ENCODE results near the gene OTOG.
"Not testable (repeated sequence)": the region's sequence is repeated elsewhere in the genome, so short reads cannot be mapped to it uniquely, and the experiment has no call there.

The OTOG gene

DNA sequence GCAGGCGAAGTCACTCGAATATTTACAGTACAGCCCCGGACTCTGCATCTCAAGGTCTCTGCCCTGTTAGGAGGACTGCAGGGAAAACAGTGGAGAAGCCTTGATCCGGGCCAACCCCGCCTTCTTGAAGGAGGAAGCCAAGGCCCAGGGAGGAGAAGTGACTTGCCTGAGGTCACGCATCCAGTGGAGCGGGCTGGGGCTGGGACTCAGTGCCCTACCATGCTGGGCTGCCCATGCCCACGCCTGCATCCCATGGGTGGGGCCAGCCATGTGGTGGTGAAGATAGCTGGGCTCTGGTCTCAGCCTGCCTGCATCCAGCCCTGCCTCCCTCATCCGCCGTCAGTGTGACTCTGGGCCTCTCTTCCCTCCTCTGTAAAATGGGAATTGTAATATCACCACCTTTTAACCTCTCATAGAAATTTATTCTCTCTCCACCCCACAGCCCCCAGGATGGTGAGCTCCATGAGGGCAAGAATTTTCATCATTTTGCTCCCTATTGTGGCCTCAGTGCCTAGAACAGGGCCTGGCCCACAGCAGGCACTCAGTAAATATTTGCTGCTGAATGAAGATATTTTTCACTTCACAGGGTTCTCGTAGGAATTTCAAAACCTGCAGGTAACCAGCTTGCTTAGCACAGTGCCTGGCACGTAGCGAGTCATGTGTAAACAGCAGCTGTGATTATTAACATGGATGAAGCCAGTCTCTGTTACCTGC, 57.3 kb downstream of the OTOG start:
- DNase-seq (ENCODE audit: low spot score) = no peak

DNA sequence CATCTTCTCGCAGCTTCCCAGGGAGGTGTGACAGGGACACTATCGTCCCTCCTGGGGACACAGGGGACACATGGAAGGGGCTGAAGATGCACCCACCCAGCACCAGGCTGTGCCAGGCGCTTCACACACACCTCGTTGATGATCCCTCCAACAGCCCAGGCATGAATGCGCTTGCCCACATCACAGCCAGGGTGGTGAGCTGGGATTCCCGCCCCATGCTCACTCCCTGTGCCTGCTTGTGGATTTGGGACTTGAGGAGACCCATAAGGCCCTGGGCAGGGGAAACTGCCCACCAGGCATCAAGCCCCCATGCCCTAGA, 57.8 kb downstream of the OTOG start:
- no peak for DNase-seq (ENCODE audit: low spot score)

GRCh38 chr11:17605651-17606122, 58.6 kb downstream of the OTOG start:
- no peak for DNase-seq (ENCODE audit: low spot score)

DNA sequence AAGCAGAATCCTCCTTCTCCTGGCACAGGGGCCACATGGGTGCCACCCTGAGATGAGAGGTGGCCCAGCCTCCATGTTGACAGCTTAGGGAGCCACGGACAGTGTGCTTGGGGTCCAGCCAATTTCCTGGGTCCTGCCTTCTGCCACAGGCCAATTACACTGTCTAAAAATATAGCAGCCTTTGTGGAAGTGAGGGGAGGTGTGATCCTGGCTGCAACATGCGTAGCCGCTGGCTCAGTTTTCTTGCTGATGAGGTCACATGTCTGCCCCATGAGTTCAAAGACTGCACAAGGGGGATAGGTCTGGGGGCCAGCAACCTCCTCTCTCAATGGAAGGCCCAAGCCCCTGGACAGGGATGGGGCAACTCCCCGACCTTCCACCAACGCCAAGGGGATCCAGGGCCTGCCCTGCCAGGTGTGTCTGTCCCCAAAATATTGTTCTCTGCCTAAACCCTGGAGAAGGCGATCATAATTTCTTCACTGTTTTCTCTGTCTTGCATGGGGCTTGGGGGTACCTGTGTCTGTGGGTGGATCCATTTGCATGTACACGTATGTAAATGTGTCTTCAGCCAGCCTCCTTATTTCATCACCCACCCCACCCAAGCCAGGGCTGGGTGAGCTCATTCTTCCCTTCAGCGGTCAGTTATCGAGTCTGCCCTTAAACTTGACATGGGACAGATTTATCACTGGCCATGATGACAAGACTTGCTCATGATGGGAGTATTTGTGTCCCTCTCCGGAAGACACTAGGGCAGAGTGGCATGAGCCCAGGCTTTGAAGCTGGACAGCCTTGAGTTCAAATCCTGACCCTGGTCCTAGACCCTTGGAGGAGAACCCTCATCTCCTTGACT, 59.4 kb downstream of the OTOG start:
- no peak for DNase-seq (ENCODE audit: low spot score)

- no peak for DNase-seq (ENCODE audit: low spot score)
Measured at GRCh38 chr11:17607083-17607429, 60.0 kb downstream of the OTOG start.

DNA sequence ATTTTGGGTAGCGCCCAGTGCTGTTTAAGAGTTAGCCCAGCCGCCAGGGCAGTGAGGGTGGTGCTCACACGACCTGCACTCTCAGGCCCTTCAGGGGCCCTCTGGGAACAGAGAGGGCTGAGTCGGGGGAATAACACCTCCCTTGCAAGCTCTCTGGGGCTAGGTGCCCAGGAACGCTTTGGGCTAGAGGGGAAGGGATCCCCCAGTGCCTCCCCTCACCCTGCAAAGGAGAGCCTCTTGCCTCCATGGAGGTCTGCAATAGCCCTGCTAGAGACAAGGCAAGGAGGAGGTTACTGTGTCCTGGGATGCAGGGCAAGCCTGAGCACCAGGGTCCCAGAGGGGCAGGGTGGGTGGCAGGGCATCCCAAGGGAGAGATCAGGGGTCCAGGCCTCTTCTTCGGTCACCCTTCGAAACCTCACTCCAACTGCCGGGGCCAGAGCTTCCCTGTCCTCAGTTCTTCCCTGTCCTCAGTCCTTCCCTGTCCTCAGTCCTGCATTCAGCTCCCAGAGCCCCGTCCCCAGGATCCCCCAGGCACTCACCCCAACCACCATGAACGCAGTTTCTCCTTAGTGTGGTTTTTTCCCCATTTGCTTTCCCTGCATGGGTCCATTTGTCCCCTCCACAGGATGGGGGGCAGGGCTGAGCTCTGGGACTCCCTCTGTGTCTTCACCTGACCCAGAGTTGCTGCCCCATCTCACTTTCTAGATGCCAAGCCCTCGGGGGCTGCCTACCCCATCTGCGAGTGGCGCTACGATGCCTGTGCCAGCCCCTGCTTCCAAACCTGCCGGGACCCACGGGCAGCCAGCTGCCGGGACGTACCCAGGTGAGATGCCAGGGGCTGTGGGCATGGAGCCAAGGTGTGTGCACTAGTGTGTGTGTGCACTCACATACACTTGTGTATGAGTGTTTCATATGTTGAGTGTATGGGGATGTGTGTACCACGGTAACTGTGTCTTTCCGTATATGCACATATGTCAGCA, 60.8 kb downstream of the OTOG start:
- no peak for DNase-seq (ENCODE audit: low spot score)

DNA sequence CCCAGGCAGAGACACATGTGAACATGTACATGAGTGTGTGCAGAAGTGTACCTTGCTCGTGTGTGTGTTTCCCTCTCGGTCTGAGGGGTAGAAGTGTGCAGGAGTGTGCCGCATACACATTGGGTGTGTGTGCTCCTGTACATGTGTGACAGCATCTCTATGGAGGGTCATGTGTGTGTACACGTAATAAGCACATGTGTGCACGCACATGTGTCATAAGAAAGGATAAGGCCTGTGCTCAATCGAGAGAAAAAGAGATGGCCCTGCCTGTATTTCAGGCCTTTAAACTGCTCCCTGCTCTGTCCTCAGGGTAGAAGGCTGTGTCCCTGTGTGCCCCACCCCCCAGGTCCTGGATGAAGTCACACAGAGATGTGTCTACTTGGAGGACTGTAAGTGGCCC, 61.8 kb downstream of the OTOG start:
- no peak for DNase-seq (ENCODE audit: low spot score)

DNA sequence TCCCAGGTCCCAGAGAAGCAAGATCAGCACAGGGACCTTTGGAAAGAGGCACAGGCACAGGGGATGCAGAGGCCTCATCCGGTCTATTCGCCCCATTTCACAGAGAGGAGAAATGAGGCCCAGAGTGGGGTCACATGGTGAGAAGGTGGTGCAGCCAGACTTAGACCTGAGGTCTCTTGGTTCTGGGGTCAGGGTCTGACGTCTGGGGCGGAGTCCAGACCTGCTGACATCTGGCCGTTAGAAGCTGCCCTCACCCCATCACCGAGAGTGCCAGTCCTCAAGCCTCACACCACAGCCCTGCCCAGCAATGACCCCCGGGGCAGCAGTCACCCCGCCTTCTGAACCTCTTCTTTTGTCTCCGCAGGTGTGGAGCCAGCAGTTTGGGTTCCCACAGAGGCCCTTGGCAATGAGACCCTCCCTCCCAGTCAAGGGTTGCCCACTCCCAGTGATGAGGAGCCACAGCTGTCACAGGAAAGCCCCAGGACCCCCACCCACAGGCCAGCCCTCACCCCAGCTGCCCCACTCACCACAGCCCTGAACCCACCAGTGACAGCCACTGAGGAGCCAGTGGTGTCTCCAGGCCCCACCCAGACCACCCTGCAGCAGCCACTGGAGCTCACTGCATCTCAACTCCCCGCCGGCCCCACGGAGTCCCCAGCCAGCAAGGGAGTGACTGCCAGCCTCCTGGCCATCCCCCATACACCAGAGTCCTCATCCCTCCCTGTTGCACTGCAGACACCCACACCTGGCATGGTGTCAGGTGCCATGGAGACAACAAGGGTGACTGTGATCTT, 62.4 kb downstream of the OTOG start:
- DNase-seq (ENCODE audit: low spot score) = no peak

DNA sequence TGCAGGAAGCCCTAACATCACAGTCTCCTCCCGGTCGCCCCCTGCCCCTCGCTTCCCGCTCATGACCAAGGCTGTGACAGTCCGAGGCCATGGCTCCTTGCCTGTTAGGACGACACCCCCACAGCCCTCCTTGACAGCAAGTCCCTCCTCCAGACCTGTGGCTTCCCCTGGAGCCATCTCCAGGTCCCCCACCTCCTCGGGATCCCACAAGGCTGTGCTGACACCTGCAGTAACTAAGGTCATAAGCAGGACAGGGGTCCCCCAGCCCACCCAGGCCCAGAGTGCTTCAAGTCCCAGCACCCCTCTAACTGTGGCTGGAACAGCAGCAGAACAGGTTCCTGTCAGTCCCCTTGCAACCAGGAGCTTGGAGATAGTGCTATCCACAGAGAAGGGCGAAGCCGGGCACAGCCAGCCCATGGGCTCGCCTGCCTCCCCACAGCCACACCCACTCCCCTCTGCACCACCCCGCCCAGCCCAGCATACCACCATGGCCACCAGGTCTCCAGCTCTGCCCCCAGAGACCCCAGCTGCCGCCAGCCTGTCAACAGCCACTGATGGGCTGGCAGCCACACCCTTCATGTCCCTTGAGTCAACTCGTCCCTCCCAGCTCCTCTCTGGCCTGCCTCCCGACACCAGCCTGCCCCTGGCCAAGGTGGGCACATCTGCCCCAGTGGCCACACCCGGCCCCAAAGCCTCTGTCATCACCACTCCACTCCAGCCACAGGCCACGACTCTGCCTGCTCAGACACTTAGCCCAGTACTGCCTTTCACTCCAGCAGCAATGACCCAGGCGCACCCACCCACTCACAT, 63.2 kb downstream of the OTOG start:
- DNase-seq (ENCODE audit: low spot score) = no peak

DNA sequence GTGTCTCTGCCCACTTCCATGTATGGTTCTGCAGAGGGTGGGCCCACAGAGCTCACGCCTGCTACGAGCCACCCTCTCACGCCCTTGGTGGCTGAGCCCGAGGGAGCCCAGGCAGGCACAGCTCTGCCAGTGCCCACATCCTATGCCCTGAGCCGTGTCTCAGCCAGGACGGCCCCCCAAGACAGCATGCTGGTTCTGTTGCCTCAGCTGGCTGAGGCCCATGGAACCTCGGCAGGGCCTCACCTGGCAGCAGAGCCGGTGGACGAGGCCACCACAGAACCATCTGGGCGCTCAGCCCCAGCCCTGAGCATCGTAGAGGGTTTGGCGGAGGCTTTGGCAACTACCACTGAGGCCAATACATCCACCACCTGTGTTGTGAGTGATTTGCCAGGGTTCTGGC, 64.0 kb downstream of the OTOG start:
- DNase-seq (ENCODE audit: low spot score) = no peak

GRCh38 chr11:17611503-17612220, 64.6 kb downstream of the OTOG start:
- DNase-seq (ENCODE audit: low spot score) = no peak

DNA sequence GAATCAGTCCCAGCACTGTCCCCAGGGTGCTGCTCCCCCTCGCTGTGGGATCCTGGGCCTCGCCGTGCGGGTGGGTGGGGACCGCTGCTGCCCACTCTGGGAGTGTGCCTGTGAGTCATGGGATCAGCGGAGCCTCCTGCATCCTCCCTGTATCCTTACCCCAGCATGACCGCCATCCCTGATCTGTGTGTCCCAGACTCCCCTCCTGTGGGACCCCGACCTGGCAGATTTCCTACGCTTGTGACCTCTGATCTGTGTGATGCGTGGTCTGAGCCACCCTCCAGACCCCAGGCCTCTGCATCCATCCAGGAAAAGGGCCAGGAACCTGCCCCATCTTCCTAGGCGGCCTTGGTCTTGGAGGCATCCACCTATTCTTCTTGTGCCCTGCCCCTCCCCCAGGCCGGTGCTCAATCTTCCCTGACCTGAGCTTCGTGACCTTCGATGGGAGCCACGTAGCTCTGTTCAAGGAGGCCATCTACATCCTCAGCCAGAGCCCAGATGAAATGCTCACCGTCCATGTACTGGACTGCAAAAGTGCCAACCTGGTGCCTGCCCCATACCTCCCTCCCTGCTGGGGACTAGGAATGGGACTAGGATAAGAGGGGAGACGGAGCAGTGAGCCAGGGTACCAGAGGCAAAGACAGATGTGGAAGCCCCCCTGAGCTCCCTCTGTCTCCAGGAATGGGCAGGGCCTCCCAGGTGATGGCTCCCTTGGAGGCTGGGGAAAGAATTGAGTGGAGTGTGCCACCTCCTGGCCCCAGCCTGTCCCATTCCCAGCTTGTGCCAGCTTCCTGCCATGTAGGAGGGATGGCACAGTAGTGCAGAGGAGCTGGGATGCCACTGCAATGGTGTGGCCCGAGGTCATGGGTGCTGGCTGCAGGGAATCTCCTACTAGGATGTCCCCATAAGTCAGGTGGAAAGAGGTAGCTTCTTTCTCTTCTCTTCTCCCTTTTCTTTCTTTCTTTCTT, 65.4 kb downstream of the OTOG start:
- DNase-seq (ENCODE audit: low spot score) = no peak

DNA sequence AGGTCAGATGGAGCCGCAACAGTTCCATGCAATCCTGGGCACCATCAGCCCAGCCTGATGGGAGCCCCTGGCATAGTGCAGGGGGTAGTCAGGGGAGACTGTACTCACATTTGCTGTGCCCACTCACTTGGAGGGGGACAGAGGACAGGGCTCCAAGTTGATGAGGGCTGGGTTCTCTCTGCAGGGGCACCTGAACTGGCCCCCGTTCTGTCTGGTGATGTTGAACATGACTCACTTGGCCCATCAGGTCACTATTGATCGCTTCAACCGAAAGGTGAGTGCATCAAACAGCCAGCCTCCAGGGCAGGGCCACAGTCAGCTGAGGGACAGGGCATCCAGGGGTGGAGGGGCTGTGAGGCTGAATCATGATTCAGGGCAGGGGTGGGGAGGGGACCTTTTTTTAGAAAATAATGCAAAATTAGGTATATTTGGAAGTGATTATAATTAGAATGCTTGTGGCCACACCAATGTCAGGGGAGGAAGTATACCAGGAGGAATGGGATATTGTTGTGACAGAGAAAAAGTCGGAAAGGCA, 66.4 kb downstream of the OTOG start:
- DNase-seq (ENCODE audit: low spot score) = no peak

GRCh38 chr11:17613983-17614382, 66.9 kb downstream of the OTOG start:
- no peak for DNase-seq (ENCODE audit: low spot score)

DNA sequence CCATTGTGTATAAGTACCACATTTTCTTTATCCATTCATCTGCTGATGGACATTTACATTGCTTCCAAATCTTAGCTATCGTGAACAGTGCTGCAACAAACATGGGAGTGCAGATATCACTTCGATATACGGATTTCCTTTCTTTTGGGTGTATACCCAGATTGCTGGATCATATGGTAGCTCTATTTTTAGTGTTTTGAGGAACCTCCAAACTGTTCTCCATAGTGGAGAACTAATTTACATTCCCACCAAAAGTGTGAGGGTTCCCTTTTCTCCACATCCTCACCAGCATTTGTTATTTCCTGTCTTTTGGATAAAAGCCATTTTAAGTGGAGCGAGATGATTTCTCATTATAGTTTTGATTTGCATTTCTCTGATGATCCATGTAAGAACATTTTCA, 75.7 kb downstream of the OTOG start:
- not testable (repeated sequence) for DNase-seq (ENCODE audit: low spot score)

- no peak for DNase-seq (ENCODE audit: low spot score)
Measured at GRCh38 chr11:17629113-17629512, 82.1 kb downstream of the OTOG start.

DNA sequence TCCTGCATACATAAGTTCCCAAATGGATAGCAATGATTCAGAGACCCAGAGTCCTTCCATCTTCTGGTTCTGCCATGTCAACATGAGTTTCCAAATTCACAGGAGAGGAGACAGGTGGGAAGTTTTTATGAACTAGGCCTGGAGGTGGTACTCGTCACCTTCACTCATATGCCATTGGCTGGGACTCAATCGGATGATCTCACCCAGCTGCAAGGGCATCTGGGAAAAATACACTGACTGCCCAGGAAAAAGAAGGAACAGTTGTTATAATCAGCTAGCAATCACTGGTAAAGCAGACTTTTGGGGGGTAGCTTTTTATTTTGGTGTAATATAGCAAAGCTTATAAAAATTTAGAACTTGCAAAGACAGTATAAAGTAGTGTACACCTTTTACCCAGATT, 83.9 kb downstream of the OTOG start:
- no peak for DNase-seq (ENCODE audit: low spot score)

DNA sequence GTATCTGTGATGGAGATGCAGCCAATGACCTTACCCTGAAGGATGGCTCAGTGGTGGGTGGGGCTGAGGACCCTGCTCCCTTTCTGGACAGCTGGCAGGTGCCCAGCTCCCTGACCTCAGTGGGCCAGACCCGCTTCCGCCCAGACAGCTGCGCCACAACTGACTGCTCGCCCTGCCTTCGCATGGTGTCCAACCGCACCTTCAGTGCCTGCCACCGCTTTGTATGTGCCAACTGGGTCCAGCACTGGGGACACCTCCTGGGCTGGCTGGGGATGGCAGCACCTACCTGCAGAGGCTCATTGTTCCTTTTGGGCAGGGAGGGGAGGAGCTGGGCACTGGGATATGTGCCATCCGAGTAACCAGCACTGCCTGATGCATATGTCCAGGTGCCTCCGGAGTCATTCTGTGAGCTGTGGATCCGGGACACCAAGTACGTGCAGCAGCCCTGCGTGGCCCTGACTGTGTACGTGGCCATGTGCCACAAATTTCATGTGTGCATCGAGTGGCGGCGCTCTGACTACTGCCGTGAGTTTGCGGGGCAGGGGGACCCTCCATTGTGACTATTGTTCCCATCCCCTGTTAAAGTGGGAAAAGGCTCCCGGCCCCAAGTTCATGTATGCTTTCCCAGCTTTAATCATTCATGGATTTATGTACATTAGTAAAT, 84.8 kb downstream of the OTOG start:
- no peak for DNase-seq (ENCODE audit: low spot score)

All from HuH-7 (cell line).